ENCODE results near the gene IL6R.

DNA sequence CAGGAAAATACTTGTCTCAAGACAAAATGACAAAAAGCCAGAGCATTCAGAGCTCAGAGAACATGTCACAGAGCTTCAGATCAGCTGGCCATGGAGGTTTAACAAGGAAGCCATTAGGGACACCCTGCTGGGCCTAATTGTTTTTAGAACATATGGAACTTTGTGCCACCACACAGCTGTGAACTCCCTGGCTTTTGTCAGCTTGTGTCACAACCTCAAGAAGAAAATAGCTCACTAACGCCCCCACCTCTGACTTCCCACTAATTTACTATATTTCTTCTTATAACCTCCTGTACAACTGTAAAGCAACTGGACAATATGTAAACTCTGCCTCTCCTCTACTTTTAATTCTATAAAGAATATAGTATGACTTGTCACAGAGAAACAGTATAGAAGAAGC is 75.9 kb downstream of the IL6R start:
- TF ChIP-seq, protein P1, sequence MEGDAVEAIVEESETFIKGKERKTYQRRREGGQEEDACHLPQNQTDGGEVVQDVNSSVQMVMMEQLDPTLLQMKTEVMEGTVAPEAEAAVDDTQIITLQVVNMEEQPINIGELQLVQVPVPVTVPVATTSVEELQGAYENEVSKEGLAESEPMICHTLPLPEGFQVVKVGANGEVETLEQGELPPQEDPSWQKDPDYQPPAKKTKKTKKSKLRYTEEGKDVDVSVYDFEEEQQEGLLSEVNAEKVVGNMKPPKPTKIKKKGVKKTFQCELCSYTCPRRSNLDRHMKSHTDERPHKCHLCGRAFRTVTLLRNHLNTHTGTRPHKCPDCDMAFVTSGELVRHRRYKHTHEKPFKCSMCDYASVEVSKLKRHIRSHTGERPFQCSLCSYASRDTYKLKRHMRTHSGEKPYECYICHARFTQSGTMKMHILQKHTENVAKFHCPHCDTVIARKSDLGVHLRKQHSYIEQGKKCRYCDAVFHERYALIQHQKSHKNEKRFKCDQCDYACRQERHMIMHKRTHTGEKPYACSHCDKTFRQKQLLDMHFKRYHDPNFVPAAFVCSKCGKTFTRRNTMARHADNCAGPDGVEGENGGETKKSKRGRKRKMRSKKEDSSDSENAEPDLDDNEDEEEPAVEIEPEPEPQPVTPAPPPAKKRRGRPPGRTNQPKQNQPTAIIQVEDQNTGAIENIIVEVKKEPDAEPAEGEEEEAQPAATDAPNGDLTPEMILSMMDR (IDR thresholded peaks at IDR 0.05; ENCODE audit: low read depth, low read length): no peak
- TF ChIP-seq POLR2A (IDR thresholded peaks at IDR 0.05; ENCODE audit: extremely low read depth, insufficient read length) (no peak), MYC (IDR thresholded peaks at IDR 0.05; ENCODE audit: low read depth, low read length) (no peak)
- TF ChIP-seq, protein P2, sequence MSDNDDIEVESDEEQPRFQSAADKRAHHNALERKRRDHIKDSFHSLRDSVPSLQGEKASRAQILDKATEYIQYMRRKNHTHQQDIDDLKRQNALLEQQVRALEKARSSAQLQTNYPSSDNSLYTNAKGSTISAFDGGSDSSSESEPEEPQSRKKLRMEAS (IDR thresholded peaks at IDR 0.05; ENCODE audit: low read depth, low read length): no peak

Data from NB4 (cell line).